Umbilical cord (tissue), 2 donors: ENCODE data around the gene FAM200B. TPM values are rescaled to one million over a fixed set of nuclear protein-coding genes. Genes with fewer than 3 reads are reported as not detected.

Source experiments
- DNase-seq: peaks from one replicate; pipeline ENCODE4 v3.0.0-alpha.2; 2015; ENCODE audit warnings: low spot score
- total RNA-seq: library from RNA; depleted of rRNA; stranded (reverse); fragments of >200 nt; gene quantifications from one replicate; pipeline ENCODE4 v1.2.3, GENCODE V29; 2014; ENCODE audit warnings: low replicate concordance; ENCODE audit not compliant: insufficient read depth

The FAM200B gene
- total RNA-seq = 46.9 TPM

DNA sequence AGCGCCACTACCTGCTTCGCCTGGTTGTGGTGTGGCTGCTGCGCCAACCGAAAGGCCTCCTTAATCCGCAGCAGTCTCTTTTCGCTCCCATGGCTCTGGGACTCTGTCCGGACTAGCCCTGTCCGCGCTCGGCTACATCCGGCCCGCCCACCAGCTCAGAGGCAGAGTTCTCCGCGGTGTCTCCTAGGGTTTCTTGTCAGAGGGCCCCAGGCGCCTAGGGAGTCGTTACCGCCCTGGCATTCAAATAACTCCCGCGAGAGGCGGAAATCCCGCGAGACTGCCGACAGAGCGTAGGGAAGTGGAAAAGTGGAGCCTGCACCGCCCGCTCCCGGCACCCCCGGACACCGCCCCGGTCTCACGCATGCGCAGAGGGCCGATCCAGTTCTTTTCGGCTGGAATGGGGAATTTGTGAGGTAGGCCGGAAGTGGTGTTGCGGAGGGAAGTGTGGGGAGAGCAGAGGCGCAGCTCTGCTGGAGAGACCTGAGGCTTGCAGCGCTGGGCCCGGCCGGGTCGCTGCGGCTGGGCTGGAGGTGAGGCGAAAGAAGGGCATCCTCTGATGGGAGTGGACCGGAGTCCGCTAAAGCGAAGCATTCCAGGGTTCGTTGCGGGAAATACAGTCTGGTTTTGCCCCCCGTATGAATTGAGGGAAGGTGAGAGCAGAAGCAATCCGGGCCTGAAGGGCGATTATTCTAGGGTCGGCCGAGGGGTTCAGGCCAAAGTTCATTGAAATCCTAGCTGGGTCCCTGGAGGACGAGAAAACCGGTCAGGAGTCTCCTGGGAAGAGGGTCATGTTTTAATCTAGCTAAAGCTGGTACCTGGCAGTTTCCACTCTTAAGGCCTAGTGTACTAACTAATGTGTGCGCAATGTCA lies at the start of gene FAM200B:
Gene FAM200B (plus strand): TSS at position 456 of the 870 bp plus-strand sequence. CDS start 5,151 bp downstream, outside the sequence.
- DNase-seq = peak; percentile 100

DNA sequence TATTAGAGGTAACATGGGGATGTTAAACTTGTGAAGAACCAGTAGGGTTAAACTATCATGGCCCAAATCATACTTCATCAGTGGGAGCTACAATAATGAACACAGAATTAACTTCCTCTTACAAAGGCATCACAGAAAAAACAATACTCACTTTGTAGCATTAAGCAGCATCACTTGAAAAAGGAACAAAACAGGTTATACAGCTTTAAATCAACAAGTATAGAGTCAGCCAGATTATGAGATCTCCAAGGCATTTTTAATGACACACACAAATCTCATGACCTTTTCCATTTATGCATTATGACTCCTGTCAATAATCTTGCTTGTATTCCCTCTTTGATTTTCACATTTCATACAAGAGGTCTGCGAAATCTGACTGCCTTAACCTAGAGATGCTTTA lies 44.8 kb upstream of the FAM200B start:
- no peak for DNase-seq

GRCh38 chr4:15638418-15638817 lies 43.2 kb upstream of the FAM200B start:
- DNase-seq = no peak

DNA sequence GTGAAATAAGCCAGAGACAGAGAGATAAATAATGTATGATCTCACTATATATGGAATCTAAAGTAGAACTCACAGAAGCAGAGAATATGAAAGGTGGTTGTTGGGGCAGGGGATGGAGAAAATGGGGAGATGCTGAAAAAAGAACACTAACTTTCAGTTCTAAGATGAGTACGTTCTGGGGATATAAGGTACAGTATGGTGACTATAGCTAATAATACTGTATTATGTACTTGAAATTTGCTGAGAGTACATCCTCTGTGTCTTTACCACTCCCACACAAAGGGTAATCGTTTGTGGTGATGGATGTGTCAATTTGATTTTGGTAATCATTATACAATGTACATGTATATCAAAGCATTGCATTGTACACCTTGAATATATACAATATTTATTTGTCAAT lies 33.0 kb upstream of the FAM200B start:
- no peak for DNase-seq

- peak; percentile 59 for DNase-seq
Measured at GRCh38 chr4:15649914-15650545, 31.6 kb upstream of the FAM200B start.

- no peak for DNase-seq
Measured at GRCh38 chr4:15651676-15652075, 30.0 kb upstream of the FAM200B start.

- no peak for DNase-seq
Measured at GRCh38 chr4:15652191-15652590, 29.4 kb upstream of the FAM200B start.

DNA sequence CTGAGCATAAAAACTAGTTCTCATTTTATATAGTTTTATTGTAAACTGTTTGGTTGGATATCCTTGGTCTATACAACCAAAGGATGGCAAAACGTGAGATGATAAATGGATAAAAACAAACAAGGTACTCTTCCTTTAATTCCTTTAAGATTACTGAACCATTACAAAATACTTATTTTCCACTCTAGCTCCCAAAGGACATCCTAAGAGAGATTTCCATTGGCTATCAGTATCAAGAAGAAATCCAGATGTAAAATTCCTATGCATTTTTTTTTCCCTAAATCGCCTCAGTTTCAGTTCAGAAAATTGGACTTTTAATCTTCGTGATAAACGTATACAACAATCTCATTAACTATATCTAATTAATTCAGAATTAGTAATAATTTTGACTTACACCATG lies 28.8 kb upstream of the FAM200B start:
- peak; percentile 28 for DNase-seq

DNA sequence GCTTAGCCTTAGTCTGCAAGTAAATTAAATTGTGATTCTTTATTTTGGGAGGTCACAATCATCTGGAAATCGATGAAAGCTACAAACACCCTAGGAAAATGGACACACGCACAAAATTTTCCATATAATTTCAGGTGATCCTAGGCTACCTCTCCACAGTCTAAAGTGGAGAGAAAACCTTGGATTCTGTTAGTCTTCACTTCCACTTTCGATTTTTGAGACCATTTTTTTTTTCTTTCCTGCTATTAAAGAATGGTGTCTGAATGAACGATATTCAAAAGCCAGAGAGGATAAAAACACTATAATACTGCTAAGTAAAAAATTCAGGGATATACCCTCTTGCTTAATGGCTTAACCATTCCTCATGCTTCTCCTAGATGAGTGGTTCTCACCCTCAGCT lies 28.2 kb upstream of the FAM200B start:
- no peak for DNase-seq

DNA sequence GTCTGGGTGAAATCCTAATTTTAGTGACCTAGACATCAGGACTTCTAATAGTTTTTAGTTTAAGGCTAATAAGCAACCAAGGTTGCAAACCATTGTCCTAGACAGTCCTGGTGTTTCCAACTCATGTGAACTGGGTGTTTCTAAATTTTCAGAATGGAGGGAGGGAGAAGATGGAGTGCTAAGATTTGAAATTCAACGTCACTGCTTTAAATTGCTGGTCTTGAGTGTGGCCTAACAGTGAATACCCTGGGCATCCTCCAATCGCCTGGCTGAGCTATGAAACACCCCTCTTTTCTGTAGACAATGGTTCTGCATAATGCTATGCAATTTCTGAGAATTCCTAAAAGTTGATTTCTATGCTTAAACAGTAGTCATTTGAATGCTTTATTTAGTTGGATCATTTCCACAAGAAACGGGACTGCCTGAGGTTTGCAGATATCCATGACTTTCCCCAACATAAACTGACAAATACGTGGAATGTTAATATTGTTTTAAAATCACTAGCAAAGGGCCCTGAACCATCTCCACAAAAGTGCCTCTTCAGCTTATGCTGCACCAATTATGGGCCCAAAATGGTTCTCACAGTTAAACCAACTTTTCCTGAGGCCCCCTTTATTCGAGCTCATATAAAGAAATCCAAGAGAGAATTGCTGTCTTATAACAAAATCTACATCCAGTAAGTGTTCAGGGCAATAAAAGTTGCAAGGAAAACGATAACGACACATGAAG lies 27.6 kb upstream of the FAM200B start:
- DNase-seq = peak; percentile 74

DNA sequence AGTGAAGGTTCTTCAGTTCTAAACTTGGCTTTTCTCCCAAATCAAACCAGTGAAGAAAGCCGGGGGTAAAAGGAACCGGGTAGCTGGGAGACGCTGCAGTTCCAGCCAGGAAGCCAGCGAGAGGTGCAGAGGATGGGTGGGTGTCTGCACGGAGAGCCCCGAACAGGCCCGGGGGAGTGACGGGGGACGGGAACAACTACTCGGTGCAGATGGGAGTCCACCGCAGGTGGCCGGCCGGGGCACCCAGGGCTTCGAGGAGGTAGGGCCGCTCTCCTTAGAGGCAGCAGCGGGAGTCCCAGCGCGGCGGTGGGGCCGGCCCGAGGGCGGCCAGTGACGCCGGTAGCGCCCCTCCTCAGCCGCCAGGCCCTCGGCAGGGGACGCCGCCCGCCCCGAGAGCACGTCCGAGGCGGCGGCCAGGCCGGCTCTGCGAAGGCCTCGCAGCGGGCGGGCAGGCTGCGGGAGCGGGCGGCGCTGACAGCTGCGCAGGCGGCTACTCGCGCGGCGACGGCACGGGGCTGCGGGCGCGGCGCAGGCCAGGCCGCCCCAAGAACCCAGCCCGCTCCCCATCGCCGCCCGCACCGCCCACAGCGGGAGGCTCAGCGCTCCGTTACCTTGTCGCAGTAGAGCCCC lies 26.9 kb upstream of the FAM200B start:
- DNase-seq = peak; percentile 50

DNA sequence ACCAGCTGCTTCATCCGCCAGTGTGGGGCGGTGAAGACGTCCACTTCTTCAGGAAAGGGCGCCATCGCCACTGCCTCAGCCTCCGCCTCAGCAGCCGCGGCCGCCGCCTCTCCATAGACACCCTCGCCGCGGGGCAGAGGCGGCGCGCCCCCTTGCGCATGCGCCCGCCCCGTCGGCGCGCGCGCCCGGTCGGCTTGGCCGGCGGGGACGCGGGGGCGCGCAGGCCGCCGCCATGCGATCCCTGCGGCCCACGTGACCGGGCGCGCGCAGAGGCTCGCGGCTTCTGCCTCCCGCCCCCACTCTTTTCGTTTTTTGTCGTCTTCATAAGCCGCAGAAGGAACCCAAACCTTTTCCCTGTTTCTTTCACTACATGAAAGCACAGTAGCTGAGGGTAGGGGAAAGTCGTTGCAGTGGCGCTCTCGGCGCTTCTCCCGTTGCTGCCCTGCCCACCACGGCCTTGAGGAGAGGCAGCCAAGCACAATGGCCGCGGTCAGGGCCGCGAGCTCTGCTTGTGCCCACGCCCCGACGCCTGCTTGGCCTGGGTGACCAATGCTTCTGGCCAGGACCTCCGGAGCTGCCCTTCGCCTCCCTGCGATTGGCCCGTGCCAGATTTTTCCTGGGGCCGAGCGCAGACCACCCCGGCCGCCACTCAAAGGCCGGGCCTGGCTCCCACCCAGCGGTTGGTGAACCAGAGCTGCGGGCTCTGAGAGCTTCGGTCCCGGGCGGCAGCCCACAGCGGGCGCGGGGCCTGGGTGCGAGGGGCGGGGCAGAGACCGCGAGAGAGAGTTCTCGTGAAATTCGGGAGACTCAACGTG lies 26.2 kb upstream of the FAM200B start, which contains the start of gene FBXL5:
Gene FBXL5 (minus strand): TSS at position 135 of the 815 bp plus-strand sequence. CDS start 70 bp downstream, at position 65.
- peak; percentile 91 for DNase-seq

- peak; percentile 46 for DNase-seq
Measured at GRCh38 chr4:15656038-15656470, 25.6 kb upstream of the FAM200B start.

- peak; percentile 62 for DNase-seq
Measured at GRCh38 chr4:15657366-15657765, 24.3 kb upstream of the FAM200B start.

DNA sequence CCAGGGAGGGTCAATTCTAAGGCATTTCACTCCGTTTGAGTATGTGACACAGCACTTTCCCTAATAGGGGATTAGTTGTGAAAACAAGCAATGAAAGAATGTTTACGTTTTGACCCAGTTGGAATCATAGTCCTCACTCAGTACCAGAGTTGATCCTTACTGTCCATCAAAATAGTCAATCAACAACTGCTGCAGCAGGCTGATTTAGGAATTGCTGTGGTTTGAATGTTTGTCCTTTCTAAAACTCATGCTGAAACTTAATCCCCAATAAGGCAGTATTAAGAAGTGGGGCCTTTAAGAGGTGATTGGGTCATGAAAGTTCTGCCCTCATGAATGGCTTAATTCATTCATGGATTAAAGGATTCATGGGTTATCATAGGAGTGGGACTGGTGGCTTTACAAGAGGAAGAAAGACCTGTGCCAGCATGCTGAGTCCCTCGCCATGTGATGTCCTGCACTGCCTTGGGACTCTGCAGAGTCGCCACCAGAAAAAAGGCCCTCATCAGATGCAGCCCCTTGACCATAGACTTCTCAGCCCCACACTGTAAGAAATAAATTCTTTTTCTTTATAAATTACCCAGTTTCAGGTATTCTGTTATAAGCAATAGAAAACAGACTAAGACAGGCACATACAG lies 23.4 kb upstream of the FAM200B start:
- DNase-seq = no peak

GRCh38 chr4:15658781-15659180 lies 22.8 kb upstream of the FAM200B start:
- DNase-seq = no peak

DNA sequence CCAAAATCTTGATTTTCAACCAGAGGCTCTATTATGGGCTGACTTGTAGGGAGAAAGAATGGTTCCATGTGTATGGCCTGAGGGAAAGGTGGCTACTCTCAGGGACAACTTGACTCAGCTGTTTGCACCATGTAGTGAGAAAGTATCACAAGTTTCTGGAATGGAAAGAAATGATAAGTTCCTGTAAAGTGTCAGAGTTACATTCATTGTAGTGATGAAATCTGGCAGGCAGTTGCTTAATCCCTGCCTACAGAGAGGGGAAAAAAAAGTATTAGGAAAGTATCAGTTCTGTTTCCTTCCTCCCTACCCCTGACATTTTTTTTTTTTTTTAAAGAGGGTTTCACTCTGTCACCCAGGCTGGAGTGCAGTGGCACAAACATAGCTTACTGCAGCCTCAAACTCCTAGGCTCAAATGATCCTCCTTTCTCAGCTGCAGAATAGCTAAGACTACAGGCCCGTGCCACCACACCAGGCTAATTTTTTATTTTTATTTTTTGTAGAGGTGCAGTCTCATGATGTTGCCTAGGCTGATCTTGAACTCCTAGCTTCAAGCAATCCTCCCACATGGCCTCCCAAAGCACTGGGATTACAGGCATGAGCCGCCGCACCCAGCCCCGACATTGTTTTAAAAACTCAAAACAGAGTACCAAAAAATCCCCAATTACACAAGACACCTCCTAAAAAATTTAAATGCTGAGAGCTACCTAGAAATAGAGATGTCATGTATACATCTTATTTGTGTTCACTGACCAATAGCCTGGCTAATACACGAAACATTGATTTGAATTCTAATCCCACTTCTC lies 21.7 kb upstream of the FAM200B start:
- peak; percentile 38 for DNase-seq

GRCh38 chr4:15665753-15666365 lies 15.8 kb upstream of the FAM200B start:
- DNase-seq = no peak

DNA sequence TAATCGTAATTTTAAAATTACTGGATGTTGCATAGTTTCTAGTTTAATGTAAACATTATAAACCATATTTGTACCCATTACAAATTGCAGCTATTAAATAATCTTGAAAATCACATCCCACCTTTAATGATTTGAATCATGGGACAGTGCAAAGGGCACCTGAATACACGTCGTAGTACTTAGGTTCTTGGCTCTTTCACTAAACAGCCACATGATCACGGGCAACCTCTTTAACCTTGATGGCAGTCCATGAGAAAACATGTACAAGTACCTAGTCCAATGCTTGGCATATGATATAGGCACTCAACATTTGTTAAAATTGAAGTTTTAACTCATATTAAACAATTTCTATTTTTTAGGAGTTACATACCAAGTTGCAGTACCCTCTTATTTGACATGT lies 14.6 kb upstream of the FAM200B start:
- DNase-seq = no peak
